ENCODE results near the gene SDK1.

- no peak for TF ChIP-seq CTCF (IDR thresholded peaks at IDR 0.05)
- TF ChIP-seq POLR2A (IDR thresholded peaks at IDR 0.05): no peak
Measured at GRCh38 chr7:3578399-3578798, 277.3 kb downstream of the SDK1 start.
